ENCODE measurements around the gene SLC17A2.

- TF ChIP-seq CTCF (IDR thresholded peaks at IDR 0.05) = no peak
- TF ChIP-seq POLR2A (IDR thresholded peaks at IDR 0.05) = no peak
- no peak for TF ChIP-seq EP300 (IDR thresholded peaks at IDR 0.05)
These were observed 25.7 kb upstream of the SLC17A2 start for GRCh38 chr6:25956226-25956625.

Data from ovary (tissue), 3 donors.